ENCODE measurements around the gene LANCL2.
"Not testable (repeated sequence)": the region's sequence is repeated elsewhere in the genome, so short reads cannot be mapped to it uniquely, and the experiment has no call there.

The LANCL2 gene

DNA sequence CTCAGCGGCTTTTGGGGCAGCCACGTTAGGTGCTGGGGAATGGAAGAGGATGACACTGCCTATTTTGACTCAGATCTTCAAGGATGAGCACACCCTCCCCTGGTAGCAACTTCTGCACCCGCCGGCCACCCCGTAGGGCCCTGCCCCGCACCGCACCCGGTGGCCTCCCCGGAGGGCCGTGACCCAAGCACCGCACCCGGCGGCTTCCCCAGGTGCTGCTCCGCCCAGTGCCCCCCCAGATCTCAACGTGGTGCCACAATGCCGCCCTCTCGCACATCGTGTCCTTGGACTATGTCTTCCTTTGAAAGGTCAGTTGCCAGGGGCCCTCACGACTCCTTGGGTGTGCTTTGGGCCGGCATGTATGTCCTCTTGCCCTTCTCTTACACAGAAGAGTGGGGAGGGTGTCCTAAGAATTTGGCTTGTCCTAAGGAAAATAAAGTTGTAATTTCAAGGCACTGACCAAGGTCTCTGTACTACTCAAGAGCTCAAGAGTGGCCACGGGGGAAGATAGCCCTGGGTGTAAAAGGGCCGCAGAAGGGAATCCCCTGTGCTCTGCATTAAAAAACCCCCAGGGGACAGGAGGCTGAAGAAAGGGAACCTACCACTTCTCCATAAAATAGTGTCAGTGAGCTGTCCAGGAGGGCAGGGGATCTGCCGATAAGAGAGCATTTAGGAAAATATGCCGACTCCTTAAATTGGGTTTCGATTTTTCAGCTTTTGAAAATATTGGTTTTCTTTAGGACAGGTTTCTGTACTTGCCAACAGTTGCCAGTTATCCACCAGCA is 1.6 kb upstream of the LANCL2 start:
- FAIRE-seq = no peak

DNA sequence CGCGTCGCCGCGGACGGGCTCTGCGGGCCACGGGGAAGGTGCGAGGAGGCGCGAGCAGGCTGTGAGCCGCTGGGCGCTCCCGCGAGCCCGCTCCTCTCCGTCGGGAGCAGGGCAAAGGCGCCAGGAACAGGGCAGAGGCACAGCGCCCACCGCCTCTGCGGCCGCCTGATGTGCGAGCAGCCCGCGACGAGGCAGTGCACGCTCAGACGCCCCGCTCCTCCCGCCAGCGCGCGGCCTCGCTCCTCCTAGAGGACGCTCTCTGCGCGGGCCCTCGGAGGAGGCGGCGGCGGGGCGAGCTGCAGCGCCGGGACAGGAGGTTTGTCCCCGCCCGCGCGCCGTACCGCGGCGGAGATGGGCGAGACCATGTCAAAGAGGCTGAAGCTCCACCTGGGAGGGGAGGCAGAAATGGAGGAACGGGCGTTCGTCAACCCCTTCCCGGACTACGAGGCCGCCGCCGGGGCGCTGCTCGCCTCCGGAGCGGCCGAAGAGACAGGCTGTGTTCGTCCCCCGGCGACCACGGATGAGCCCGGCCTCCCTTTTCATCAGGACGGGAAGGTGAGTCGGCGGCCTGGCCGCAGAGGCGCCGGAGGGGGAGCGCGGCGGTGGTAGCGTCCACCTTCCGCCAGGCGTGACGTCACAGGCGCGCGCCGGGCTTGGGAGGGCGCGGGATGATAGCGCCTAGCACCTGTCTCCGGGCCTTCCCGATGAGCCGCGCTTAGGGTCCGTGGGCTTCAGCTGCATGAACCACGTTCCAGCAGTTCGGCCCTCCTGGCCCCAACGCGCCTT is 731 bp downstream of the LANCL2 start:
- no peak for FAIRE-seq

DNA sequence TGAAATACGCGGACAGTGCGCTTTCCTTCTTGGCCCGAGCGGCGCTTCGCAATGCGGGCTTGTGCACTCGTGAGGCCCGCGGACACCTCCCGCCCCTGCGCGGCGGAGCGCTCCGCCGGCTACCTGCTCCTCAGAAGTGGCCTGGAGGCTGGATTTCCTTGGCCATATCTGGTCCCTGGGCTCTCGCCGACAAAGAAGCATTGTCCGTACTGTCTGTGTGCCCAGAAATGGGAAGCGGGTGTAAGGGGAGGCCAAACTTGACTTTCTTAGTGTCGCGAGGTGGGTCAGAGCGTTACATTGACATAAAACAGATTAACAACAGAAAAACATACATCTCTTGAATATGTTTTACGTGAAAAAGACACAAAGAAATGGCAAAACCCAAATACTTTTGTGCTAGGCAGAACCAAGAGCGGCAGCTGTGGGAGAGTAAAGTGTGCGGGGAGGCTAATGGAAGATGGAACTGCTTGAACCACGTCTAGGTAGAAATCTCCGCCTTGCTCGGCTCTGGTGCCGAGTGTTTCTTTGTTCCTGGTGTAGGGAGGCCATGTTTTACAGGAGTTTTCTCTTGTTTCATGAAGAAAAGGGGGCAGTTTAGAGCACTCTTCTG is 1.4 kb downstream of the LANCL2 start:
- FAIRE-seq = no peak

DNA sequence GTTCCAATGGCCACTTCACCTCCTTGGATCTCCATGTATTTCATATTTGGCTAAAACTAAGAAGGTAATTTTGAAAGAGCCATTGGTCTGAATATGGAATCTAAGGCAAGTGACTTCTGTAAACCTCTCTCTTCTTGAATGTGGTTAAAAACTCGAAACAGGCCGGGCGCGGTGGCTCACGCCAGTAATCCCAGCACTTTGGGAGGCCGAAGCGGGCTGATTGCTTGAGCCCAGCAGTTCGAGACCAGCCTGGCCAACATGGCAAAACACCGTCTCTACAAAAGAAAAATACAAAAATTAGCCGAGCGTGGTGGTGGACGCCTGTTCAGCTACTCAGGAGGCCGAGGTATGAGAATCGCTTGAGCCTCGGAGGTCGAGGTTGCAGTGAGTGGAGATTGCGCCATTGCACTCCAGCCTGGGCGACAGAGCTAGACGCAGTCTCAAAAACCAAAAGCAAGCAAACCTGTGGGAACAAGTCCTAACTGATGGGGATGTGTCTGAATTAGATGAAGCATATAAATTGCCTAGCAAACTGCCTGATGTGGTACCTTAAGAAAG is 2.2 kb downstream of the LANCL2 start:
- no peak for FAIRE-seq

DNA sequence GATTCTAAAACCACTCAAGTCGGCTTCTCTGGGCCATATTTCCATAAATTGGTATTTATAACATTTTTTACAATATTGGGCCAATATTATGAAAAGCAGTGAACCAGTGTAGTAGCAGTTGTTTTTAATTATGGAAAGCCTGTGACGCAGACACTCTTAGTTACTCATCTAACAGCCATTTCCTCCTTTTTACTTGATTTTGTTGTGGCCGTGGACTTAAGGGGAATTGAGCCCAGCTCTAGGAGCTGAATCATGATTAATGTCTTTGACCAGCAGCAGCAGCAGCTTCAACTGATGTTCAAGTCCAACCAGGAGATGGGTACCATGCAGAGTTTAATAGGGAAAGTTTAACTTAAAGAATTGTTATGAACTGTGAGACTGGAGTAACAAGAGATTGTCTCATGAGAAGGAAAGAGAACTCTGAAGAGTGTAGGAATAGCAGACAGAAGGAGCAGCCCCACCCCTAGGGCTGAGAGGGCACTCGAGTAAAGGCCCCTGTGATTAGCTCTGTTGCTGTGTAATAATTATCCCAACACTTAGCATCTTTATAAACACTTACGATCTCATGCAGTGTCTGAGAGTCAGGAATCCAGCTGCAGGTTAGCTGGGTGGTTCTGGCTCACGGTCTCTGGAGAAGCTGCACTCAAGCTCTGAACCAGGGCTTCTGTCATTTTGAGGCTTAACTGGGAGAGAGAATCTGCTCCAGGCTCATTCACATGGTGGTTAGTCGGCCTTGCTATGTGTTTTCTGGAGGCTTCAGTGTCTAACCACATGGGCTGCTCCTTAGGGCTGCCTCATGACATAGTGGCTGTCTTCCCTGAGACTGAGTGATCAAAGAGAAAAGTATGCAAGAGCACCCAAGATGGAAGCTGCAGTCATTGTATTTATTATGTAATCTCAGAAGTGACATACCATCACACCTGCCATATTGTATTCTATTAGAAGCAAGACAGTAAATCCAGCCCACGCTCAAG is 4.6 kb downstream of the LANCL2 start:
- no peak for FAIRE-seq

DNA sequence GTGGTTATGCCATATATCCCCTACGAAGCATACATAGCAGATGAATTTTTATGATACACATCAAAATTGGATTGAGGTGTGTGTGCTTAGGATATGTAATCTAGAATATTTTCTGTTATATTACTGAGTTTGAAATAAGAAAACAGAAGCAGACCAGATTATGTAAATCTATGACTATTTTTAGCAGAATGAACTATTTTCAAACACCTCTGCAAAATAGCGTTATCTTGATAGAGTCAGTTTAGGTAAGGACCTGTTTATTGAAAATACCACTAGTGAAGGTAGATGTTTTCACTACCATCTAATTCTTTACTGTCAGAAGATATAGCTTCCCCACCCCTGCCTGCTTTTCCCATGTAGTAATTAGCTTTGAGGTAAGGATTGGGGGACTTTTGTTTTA is 9.1 kb downstream of the LANCL2 start:
- FAIRE-seq = no peak

DNA sequence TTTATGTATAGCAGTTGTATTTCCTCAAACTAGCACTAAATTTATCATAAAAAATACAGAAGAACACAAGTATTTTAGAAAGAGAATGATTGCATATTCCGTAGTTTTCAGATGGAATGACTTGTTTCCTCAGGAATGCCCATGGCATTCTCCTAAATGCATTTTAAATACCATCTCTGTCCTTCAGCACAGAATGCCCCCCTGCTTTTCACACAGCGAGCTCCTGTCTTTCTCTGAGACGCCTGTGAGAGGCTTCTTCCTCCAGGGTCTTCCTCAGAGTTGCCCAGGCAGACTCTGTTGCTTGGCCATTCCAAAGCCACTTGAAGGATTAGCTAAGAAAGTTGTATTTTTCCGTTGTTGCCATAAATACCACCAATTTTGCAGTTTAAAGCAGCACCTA is 10.1 kb downstream of the LANCL2 start:
- no peak for FAIRE-seq

DNA sequence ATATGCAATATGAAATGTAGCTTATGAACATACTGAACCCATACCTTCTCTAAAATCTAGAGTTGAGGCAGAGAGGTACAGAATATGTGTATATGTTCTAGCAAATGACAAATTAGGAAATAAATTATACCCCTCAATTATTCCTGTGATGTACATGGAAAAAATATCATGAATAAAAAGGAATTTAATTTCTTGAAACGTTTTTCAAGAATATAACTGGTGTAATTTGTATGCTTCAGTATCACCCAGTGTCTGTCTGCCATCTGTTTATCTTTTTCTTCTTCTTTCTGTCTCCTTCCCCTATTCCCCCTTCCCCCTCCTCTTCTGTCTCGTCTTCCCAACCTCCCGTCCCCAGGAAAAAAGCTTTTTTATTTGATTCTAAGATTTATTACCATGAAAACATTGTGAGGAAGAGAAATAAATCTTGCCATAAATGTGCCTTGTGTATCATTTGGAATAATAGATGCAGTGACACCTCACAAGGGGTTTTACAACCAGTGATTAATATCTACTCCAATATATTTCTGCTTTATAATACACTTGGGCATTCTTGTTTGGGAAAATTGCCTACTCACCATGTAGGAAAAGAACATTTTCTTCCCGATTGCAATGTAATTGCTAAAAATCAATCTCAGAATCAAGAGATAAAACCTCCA is 12.2 kb downstream of the LANCL2 start:
- FAIRE-seq = no peak

DNA sequence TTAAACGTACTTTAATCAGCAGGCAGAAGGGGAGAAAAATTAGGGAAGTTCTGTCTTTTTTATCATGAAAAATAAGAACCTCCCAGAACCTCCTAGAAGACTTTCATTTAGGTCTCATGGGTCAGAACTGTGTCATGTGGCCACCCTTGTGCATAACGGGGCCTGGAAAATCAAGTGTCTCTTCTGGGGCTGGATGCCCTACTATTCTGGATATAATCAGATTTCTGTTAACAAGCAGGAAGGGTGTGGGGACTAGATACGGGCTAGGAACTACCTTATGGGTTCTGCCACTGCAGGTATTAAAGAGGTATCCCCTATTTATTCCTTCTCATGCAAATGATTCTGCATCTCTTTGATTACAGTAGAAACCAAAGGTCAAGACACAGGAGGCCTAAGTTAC is 14.1 kb downstream of the LANCL2 start:
- no peak for FAIRE-seq

DNA sequence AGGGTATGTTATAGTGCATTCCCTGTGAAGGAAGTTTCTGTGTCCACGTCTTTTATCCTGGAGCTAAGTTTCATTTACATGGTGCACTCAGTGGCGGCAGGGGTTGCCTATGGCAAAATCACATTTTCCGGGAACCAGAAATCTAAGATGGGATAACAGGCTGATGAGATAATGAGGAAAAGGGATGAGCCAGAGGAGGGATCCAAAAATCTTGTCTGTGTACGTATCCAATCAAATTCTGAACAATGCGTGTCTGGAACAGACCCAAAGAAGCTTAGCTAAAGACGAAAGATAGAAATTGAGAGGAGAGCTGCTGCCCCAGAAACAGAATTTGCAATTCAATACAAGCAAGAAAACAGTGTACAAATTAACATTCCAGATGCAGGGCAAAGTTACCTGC is 16.1 kb downstream of the LANCL2 start:
- FAIRE-seq = no peak

DNA sequence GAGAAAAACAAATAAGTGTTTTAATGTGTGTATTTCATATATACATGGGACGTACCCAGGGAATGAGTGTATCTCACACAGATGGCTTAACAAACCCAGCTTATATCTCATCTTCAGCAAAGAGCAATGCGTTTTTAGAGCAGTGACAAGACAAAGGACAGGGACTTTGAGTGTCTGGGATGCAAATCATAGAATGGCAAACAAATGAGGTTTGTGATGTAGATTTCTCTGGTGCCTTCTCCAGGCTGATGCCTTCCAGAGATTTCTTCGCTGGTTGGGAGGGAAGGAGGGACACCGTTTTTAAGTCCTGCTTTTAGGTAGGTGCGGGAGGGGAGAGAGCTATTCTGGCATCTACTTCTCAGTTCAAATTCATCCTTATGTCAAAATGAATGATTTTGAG is 16.6 kb downstream of the LANCL2 start:
- no peak for FAIRE-seq

DNA sequence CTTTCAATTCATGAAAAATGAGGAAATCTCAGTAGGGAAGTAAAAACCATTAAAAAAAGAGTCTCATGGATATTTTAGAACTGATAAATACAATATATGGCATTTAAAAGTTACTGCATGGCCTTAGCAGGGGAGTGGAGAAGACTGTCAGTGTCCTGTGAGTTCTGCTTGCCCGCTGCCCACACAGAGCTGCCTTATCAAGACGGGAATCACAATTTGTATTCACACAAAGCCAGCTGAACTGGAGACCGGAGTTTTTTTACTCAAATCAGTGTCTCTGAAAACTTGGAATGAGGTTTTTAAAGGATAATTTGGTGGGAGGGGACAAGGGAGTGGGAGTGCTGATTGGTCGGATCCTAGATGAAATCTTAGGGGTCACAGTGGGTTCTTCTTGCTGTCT is 17.1 kb downstream of the LANCL2 start:
- no peak for FAIRE-seq

DNA sequence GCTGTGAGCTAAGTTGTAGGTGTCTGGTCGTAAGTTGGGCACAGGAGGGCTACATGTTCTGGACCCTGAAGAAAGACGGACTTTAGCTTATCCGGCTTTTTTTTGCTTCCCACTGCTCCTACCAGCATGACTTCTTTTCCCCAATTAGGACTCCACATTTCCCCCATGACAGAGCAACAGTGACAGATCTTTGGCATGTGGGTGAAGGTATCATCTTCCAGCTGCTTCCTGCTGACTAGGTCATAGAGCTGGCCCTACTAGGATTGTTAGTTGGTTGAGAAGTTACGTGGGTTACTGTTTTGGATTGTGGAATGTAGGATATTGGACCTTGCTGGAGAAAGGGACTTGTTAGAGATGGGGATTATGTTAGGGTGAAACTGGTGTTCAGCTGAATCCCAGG is 21.4 kb downstream of the LANCL2 start:
- FAIRE-seq = no peak

DNA sequence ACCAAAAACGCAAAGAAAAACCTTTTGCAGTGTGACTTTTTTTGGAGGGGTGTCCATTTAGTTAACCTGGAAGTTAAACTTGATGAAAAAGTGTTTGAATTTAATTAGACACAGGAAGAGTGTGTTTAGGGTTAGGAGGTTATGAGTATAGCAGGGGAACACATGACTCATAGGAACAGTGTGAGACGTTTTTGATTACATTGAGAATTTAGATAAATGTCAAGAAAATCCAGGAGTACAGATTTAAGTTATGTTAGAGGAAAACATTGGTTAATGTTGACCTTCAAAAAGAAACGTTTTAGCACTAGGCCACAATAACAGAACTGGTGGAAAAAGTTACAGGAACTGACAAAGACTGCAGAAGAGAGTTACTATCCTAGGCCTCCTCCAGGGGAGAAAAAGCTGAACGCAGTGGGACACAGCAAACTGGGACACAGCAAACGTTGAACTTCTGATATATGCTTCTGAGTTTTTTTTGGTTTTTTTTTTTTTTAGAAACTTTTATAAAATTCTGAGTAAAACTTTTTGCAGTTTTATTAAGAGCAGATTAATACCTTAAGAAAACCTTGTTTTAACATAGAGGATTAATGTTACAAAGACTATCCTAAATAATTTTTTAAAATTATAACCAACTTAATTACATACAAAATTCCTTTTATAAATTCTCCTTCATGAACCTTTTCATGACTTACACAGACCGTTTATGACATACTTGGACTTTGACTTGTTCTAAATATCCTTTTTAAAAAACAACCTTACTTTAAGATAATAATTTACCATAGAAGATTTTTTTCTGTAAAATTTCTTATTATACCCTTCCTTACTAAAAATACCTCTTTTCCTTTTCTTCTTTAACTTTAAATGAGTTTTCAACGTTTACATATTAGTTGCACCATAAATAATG is 22.2 kb downstream of the LANCL2 start:
- peak; percentile 41 for FAIRE-seq

DNA sequence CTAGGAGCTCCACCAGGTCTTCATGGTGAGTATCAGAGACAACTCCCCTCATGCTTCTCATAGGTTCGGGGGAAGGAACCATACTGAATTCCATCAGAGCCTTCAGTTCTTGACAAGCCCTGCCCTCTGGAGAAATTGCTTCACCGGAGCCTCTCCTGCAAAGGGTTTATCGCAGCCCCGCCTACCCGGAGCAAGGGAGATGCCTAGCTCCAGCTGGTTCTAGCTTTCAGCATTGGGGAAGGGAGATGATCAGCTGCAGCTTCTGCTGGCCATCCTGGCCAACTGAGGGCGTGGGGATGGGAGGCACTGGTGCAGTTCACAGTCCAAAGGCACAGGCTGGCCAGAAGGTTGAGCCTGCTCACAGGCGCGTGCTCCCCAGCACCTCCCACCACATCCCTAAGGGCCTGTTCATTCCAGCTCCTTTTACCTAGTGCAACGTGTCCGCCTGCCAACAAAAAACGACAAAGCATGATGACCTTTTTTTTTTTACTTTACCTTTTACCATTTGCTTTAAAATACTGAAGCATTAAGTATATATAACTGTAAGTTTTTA is 31.2 kb downstream of the LANCL2 start:
- FAIRE-seq = no peak

DNA sequence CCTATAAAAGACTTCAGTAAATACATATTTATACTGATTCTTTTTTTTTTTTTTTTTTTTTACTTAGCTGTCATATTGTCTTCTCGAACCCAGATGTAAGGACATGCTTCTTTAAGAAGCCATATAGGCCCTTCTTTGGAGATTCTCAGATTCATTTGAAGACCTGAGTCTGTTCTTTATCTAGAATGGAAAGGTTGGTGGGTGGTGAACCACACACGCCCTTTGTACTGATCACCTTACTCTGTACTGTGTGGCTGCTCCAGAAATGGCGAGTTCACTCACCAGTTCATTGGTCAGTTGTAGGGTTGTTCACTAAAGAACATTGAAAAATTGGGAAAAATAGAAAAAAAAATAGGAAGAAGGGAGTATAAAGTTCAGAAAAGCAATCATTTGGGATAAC is 32.5 kb downstream of the LANCL2 start:
- FAIRE-seq = no peak

DNA sequence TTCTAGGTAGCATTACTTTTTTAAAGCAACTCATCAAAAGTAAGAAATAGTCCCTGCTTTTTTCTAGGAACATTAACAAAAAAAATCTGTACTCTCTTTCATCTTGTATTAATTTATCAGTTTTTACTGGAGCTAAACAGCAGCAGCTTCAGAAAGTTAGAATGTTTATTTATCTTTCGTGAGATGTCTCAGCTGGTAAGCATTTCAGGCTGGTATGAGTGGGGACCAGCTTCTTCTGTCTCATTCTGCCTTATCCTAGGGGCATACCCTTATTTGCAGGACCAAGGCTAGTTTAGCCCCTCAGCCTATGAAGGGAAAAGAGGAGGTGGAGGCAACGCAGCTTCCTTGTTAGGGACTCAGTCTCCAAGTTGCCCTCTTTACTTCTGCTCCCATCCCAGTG is 35.1 kb downstream of the LANCL2 start:
- FAIRE-seq = no peak

DNA sequence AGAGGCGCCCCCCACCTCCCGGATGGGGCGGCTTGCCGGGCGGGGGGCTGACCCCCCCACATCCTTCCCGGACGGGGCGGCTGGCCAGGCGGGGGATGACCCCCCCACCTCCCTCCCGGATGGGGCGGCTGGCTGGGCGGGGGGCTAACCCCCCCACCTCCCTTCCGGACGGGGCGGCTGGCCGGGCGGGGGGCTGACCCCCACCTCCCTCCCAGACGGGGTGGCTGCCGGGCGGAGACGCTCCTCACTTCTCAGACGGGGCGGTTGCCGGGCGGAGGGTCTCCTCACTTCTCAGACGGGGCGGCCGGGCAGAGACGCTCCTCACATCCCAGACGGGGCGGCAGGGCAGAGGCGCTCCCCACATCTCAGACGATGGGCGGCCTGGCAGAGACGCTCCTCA is 37.4 kb downstream of the LANCL2 start:
- not testable (repeated sequence) for FAIRE-seq

DNA sequence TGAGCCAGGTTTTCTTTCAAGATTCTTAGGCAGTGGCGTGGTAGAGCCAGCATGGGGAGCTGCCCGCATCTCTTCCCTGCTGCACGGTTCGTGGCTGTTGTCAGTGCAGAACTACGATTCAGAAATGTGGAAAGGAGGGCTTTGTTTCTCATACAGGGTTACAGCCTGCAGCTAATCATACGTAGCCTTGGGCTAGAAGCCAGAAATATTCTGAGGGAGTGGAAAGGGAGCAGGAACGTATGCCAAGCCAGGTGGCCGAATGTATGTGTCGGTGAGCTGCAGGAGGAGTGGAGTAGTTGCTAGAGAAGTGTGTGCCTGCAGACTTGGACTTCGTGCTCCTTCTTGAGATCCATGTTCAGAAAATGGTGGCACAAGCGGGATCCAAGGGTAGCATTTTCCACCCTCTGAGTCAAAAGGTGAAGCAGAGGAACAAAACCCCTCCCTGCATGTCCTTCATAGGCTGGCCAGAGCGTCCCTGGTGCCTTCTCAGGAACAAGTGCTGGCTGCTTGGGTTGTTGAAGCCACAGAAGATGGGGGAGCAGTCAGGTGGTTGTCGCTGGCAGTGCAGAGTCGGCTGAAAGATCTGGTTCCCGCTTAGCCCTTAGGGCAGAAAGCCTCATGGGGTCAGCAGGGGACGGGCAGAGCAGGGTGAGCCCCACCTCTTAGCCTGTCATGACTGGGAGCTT is 40.9 kb downstream of the LANCL2 start:
- no peak for FAIRE-seq

Data from TTC549 (cell line).